Measurements from ENCODE around the gene GDI1.

The GDI1 gene

GRCh38 chrX:154462396-154462795 is 25.4 kb downstream of the GDI1 start:
- no peak for DNase-seq (ENCODE audit: low read depth)

DNA sequence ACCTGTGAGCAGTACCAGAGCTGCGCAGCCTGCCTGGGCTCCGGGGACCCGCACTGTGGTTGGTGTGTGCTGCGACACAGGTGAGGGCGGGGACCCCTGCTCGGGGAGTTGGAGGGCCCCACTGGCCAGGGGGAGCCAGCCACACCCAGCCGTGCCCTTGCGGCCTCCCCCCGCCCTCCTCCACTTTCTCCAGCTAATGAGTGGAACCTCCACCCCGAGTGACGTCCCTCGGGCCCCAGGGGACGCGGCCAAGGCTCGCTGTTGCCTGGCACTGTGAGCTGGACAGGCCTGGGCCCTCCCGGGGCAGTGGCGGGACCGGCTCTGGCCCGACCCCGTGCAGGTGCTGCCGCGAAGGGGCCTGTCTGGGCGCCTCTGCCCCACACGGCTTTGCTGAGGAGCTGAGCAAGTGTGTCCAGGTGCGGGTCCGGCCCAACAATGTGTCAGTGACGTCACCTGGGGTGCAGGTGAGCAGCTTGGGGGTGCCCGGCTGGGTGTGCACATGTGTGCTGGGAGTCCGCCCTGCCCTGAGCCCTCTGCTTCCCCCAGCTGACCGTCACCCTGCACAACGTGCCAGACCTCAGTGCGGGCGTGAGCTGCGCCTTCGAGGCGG is 26.8 kb downstream of the GDI1 start:
- no peak for DNase-seq (ENCODE audit: low read depth)

DNA sequence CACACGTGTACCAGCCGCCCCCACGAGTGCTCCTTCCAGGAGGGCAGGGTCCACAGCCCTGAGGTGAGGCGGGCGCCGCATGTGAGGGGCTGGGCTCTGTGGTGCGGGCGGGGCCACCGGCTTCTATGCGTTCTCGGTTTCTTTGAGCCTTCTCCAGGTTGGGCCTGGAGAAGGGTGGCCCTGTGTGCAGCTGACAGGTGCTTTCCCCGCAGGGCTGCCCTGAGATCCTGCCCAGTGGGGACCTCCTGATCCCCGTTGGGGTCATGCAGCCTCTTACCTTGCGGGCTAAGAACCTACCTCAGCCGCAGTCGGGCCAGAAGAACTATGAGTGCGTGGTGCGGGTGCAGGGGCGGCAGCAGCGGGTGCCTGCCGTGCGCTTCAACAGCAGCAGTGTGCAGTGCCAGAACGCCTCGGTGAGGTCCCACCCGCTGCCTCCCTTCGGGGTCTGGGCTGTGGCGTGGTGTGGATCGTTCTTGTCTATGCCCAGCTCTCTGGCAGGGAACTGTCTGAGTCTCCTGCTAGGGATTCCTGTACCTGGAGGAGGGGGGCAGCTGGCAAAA is 27.9 kb downstream of the GDI1 start:
- DNase-seq (ENCODE audit: low read depth) = no peak

DNA sequence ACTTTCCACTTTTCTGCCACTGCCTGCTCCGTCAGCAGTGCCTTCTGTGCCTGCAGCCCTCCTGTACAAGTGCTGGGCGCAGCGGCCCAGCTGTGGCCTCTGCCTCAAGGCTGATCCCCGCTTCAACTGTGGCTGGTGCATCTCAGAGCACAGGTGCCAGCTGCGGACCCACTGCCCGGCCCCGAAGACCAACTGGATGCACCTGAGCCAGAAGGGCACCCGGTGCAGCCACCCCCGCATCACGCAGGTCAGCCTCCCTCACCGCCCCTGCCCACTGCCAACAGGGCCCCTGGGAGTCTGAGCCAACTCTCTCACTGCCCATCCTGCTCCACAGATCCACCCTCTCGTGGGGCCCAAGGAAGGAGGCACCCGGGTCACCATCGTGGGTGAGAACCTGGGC is 28.6 kb downstream of the GDI1 start:
- DNase-seq (ENCODE audit: low read depth) = no peak

DNA sequence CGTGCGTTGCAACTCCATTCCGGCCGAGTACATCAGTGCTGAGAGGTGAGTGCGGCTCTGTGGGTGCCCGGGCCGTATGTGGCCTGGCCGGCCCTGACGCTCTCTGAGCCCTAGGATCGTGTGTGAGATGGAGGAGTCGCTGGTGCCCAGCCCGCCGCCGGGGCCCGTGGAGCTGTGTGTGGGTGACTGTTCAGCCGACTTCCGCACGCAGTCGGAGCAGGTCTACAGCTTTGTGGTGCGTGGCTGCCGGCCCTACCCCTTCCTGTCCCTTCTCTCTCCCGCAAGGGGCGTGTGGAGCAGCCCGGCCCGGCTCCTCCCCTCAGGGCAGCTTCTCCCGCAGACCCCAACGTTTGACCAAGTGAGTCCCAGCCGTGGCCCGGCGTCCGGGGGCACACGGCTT is 29.1 kb downstream of the GDI1 start:
- DNase-seq (ENCODE audit: low read depth) = no peak

DNA sequence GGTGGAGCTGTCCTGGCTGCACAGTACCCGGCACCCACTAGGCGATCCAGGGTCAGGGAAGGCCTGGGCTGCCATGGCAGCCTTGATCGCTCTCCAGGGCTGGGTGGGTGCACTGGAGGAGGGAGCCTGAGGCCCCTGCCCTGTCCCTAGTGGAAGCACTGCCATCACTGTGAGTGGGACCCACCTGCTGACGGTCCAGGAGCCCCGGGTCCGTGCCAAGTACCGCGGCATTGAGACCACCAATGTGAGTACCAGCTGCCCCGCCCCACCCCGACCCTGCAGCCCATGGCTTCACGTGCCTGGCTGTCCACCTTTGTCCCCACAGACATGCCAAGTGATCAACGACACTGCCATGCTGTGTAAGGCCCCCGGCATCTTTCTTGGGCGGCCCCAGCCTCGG is 30.0 kb downstream of the GDI1 start:
- no peak for DNase-seq (ENCODE audit: low read depth)

GRCh38 chrX:154467556-154467955 is 30.6 kb downstream of the GDI1 start:
- no peak for DNase-seq (ENCODE audit: low read depth)

DNA sequence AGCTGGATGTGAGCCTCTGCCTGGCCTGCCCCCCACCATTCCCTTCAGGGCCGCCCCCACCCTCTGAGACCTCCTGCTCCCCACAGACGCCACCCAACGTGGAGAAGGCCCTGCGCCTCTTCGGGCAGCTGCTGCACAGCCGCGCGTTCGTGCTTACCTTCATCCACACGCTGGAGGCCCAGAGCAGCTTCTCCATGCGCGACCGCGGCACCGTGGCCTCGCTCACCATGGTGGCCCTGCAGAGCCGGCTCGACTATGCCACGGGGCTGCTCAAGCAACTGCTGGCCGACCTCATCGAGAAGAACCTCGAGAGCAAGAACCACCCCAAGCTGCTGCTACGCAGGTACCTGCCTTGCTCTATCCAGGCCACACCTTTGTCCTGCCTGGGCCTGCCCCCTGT is 31.3 kb downstream of the GDI1 start:
- no peak for DNase-seq (ENCODE audit: low read depth)

- no peak for DNase-seq (ENCODE audit: low read depth)
Observed at GRCh38 chrX:154469114-154469513, 32.2 kb downstream of the GDI1 start.

DNA sequence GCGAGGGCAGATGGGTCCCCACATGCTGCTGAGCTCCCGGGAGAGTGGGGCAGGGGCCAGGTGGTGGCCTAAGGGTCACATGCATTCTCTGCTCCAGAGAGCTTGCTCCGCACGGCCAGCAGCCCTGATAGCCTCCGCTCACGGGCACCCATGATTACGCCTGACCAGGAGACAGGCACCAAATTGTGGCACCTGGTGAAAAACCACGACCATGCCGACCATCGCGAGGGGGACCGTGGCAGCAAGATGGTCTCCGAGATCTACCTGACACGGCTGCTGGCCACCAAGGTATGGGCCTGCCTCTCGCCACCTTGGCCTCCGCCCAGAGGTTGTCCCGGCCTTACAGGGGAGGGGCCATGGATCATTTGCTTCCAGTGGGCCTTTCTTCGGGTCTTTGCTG is 32.9 kb downstream of the GDI1 start:
- no peak for DNase-seq (ENCODE audit: low read depth)

- DNase-seq (ENCODE audit: low read depth) = no peak
Observed at GRCh38 chrX:154470434-154470833, 33.5 kb downstream of the GDI1 start.

DNA sequence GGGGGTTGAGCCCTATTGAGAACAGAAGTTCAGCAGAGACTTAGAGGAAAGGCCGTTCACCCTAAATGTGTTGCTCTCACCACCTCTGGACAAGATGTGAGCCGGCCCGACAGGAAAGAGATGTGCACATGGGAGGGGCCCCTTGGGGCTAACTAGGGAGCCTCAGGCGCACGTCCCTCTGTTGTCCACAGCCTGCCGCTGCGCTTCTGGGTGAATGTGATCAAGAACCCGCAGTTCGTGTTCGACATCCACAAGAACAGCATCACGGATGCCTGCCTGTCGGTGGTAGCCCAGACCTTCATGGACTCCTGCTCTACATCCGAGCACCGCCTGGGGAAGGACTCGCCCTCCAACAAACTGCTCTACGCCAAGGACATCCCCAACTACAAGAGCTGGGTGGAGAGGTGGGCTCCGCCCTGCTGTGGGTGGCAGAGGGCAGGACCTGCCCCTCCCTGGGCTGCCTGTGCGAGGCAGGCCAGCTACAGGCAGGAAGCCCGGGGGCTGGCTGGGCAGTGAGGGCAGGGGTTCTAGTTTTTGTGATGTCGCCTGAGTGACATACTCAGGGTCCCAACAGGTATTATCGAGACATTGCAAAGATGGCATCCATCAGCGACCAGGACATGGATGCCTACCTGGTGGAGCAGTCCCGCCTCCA is 34.1 kb downstream of the GDI1 start:
- DNase-seq (ENCODE audit: low read depth) = no peak

GRCh38 chrX:154471839-154472684 is 35.1 kb downstream of the GDI1 start:
- no peak for DNase-seq (ENCODE audit: low read depth)

DNA sequence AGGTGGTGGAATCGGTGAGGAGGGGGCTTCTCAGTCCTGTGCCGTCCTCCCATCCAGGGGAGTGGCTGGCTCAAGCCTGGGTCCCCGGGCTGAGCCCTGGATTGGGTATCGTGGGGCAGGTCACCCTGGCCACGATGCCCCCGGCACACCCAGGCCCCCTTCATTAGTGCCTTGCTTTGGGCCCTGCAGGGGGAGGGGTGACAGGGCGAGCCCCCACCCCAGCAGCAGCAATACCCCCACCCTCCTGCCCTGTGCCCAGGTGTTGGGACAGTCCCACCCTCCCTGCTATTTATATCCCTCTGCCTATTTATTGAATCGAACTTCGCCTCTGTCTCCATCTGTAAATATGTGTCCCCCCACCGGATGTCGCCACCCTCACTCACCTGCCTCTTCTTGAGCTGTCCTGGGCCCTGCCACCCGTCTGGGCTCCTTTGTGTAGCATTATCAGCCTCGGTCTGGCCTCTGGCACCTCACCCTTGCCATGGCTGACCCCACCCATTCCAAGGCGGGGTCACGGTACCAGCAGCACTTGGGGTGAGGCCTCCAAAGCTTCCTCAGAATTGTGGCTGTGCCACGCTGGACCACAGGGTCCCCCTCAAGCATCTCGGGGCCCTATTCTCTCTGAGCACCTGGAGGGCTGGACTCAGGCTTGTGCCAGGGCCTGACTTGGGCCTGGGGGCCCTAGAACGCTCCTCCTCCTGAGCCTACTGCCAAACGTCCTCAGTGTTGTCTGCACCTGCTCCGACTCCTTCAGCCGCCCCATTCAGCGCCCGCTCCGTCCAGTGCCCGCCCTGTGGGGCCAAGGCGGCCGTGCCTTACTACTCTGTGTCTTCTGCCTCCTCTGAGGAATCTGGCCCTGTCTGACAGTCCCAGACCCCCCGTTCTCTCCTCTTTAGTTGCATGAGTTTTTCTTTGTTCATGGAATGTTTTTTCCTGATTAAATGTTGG is 36.0 kb downstream of the GDI1 start:
- DNase-seq (ENCODE audit: low read depth) = no peak

DNA sequence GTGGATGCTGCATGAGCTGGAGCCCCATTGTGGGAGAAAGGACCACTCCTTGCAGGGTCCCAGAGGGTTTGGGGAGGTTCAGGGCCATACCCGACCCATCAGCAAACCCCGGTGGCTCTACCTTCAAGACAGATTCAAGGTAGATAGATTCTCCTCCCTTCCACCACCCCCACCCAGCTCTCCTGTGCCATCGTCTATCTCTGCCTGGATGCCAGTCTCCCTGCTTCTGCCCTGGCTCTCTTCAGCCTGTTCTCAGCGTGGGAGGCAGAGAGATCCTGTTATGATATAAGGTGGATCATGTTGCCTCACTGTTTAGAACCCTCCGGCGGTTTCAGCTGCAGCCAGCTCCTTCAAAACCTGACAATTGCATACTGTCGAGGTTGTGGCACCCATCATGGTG is 36.7 kb downstream of the GDI1 start:
- DNase-seq (ENCODE audit: low read depth) = no peak

DNA sequence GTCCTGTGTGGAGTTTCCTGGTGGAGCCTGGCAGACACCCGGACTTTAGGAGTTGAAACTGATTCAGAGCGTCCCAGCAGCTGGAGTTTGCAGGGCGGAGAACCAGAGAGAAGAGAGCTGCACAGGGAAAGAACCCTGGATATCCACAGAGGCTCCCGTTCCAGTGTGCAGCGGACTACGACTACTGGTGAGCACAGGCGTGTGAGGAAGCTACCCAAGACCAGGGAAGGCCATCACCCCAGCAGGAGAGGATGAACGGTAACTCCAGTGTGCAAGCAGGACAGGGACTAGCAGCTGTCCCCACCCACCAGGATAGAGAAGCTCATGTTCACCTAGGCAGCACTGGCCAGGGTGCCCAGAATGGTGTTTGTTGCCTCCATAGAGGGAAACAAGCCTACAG is 39.9 kb downstream of the GDI1 start:
- DNase-seq (ENCODE audit: low read depth) = no peak

DNA sequence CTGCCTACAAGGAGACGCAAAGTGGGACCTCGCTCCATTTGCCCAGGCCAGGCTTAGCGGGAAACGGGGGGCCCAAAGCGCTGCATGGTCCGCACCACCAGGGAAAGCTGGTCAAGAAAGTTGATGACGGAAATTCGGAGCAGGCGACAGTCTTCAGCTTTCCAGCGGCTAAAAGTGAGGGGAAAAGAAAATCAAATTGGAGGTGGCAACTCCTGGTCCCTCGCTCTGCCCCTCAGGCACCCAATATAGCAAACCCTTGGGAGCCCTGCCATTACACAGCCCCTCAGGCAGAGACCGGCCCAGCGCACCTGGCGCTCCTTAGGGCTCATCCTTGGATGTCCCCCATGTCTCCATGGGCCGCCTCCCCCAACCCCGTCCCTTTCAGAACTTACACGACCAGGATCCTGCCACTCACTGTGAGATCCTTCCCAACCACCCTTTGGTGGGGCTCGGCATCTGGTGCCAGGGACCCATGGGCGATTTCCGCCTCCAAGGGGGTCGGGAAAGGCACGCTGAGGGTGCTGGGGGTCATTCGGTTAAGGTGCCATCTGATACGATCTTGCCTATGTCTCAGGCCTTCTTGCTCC is 41.0 kb downstream of the GDI1 start:
- no peak for DNase-seq (ENCODE audit: low read depth)

- peak; percentile 89 for DNase-seq (ENCODE audit: low read depth)
Observed at GRCh38 chrX:154478728-154479622, 42.0 kb downstream of the GDI1 start, which contains the start of gene LAGE3. TSS of gene LAGE3 (minus strand) at chrX:154479281. CDS start at chrX:154478915, 366 bp downstream.

- no peak for DNase-seq (ENCODE audit: low read depth)
Observed at GRCh38 chrX:154481195-154481594, 44.2 kb downstream of the GDI1 start.

DNA sequence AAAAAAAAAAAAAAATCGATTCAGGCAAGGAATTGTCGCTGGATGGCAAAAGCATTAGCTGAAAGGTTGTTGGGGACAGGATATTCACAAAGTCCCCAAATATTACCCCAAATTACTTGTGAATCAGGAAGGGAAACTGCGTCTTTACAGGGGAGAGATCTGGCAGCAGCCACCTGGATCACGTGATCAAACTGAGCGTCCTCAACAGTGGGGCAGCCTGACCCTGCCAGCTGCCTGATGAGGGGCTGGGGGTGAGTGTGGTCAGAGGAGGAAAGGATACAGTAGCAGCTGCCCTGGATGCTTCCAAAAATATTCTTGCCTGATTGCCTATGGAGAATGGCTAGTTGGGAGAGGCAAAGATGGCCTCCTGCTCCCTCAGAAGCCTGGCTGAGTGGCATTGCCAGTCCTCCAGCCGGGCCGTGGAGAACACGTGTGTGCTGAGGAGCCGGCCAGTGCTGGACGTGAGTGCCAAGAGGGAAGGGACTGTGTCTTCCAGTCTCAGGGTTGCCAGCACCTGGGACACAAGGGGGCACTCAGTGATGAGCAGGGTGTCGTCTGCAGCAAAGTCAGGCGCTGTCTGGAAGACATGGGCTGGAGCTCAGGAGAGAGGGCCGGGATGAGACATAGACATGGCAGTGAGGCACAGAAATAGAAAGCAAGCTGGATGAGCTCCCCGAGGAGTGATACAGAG is 45.1 kb downstream of the GDI1 start:
- DNase-seq (ENCODE audit: low read depth) = no peak

Measured in activated T-helper 1 cell treated with Interleukin-2 at 50 U/mL for 16 hours (primary cell).